GM12878 (cell line): ENCODE data around the gene YTHDF1. TPM values are rescaled to one million over a fixed set of nuclear protein-coding genes. Genes with fewer than 3 reads are reported as not detected.

Source experiments
- ATAC-seq: fragments of 200-7000 bp; cut with Tn5 transposase; 3 replicates; pipeline ENCODE4 v1.9.1; 2020; ENCODE audit warnings: mild to moderate bottlenecking, moderate library complexity
- BruUV-seq: library from RNA; stranded (reverse); fragments of 400-500 nt; replicated peaks from 2 replicates; lab custom pipeline; 2021; lab: Mats Ljungman, UMichigan
- CTCF ChIA-PET: fragments of 300-600 bp; sonication (Branson Sonifier 250); formaldehyde crosslinking; extraction: SDS; loops from one replicate; lab custom pipeline; 2021; ENCODE audit warnings: inconsistent platforms; lab: Yijun Ruan, JAX
- POLR2A ChIA-PET: fragments of 350-600 bp; formaldehyde crosslinking; extraction: SDS; loops from one replicate; lab custom pipeline; 2021; ENCODE audit warnings: inconsistent platforms; lab: Charles Lee
- RAD21 ChIA-PET: fragments of 300-600 bp; sonication (Branson Sonifier 250); formaldehyde crosslinking; loops from one replicate; lab custom pipeline; 2023; ENCODE audit warnings: antibody characterized with exemption; ENCODE audit not compliant: unreplicated experiment; lab: Charles Lee
- SMC1A ChIA-PET: fragments of 300-600 bp; sonication (Branson Sonifier 250); formaldehyde crosslinking; loops from one replicate; lab custom pipeline; 2023; ENCODE audit not compliant: unreplicated experiment, uncharacterized antibody; lab: Charles Lee
- DNase-seq: peaks from one replicate; pipeline ENCODE4 v3.0.0-alpha.2; 2011; ENCODE audit warnings: low read depth, low spot score
- FAIRE-seq: peaks from 3 replicates; lab custom pipeline; 2011; peaks lifted over from hg19 to GRCh38; lab: Jason Lieb, UNC
- H2AFZ ChIP-seq: 2 replicates; pipeline ENCODE4 v1.6.0; 2011; ENCODE audit warnings: low read depth, low read length, control low read depth; ENCODE audit not compliant: control insufficient read depth
- H3K27ac ChIP-seq: 2 replicates; pipeline ENCODE4 v1.5.1; 2011; ENCODE audit warnings: control low read depth; ENCODE audit not compliant: control insufficient read depth, insufficient read depth
- H3K27me3 ChIP-seq, 2 experiments: replicated peaks in 1 of 2; 2 replicates each; pipeline versions ENCODE4 v1.6.0 to v1.6.1; 2011; ENCODE audit warnings: low read length in 1 of 2; ENCODE audit not compliant: control insufficient read depth in 2 of 2, insufficient read depth in 2 of 2
- H3K36me3 ChIP-seq, 2 experiments: 2 replicates each; pipeline ENCODE4 v1.5.1; 2011; ENCODE audit warnings: low read length in 1 of 2; ENCODE audit not compliant: control insufficient read depth in 2 of 2, insufficient read depth in 2 of 2
- H3K4me1 ChIP-seq: 2 replicates; pipeline ENCODE4 v1.6.1; 2011; ENCODE audit warnings: mild to moderate bottlenecking, low read length, moderate library complexity, mixed read lengths; ENCODE audit not compliant: control insufficient read depth, insufficient read depth
- H3K4me2 ChIP-seq: 2 replicates; pipeline ENCODE4 v1.6.0; 2011; ENCODE audit warnings: control low read depth; ENCODE audit not compliant: control insufficient read depth, insufficient read depth
- H3K4me3 ChIP-seq: fragments of 200-600 bp; sonication (generic); 2 replicates; pipeline ENCODE4 v1.5.1; 2016
- H3K79me2 ChIP-seq: 2 replicates; pipeline ENCODE4 v1.6.0; 2011; ENCODE audit warnings: low read length; ENCODE audit not compliant: control insufficient read depth, insufficient read depth
- H3K9ac ChIP-seq: 2 replicates; pipeline ENCODE4 v1.8.0; 2011; ENCODE audit warnings: low read length, control low read depth, mixed read lengths; ENCODE audit not compliant: control insufficient read depth, insufficient read depth
- H3K9me3 ChIP-seq: replicated peaks from 3 replicates; pipeline ENCODE4 v1.5.1; 2011; ENCODE audit warnings: mild to moderate bottlenecking, low read length; ENCODE audit not compliant: control insufficient read depth, insufficient read depth
- H4K20me1 ChIP-seq: 2 replicates; pipeline ENCODE4 v1.6.0; 2011; ENCODE audit not compliant: control insufficient read depth, insufficient read depth
- ATF2 ChIP-seq: IDR thresholded peaks from 2 replicates; pipeline ENCODE4 v1.6.1; 2012; ENCODE audit warnings: low read length, inconsistent platforms
- SKIL ChIP-seq: fragments of 450-650 bp; IDR thresholded peaks from 2 replicates; pipeline ENCODE4 v1.6.1; 2017; ENCODE audit warnings: mild to moderate bottlenecking, low read depth, inconsistent platforms; ENCODE audit not compliant: poor library complexity, severe bottlenecking
- WGBS: methylation state at CpG from one replicate; pipeline ENCODE4 v1.1.6; 2016; ENCODE audit warnings: low lambda C conversion rate; ENCODE audit not compliant: insufficient replicate concordance, insufficient coverage; ENCODE audit errors: missing lambda C conversion rate; 5-methylcytosine and 5-hydroxymethylcytosine counted together
- in situ Hi-C: fragments of 300-500 bp; cut with MboI; formaldehyde crosslinking; loops from 9 replicates; pipeline ENCODE4 v1.14.3; 2018; ENCODE audit warnings: mixed read lengths
- intact Hi-C: fragments of 100-400 bp; cut with micrococcal nuclease; formaldehyde crosslinking; loops from one replicate; pipeline ENCODE4 v1.14.2; 2022; ENCODE audit not compliant: unreplicated experiment
- polyA plus RNA-seq, 11 experiments: library from polyadenylated mRNA; depleted of rRNA in 4 of 11; unstranded in 6 of 11; stranded (reverse) in 5 of 11; fragments of >200 nt; fragmentation: Nextera tagmentation in 4 of 11; fragmentation: Illumina TruSeq in 1 of 11; extraction: Ambion mirVana in 4 of 11; extraction: Trizol in 1 of 11; gene quantifications; 1 replicate in 1 of 11; 2 replicates in 10 of 11; pipeline versions ENCODE4 v1.2.1 to v1.2.3, GENCODE V29; 2011 to 2016; ENCODE audit warnings: inconsistent platforms in 2 of 11, missing spikeins in 2 of 11, low read depth in 1 of 11
- total RNA-seq, 4 experiments: library from RNA; depleted of rRNA in 3 of 4; stranded (reverse); fragments of >200 nt in 3 of 4; fragmentation: Illumina TruSeq in 1 of 4; extraction: Trizol in 1 of 4; gene quantifications; 2 replicates each; pipeline versions ENCODE4 v1.2.1 to v1.2.3, GENCODE V29; 2013 to 2021
- TF ChIP-seq, protein P1 (sequence below): IDR thresholded peaks from 2 replicates; pipeline ENCODE4 v1.6.1; 2012; ENCODE audit warnings: low read depth, low read length, improper control_type of control experiment

Gene YTHDF1
- total and polyA plus RNA-seq, 10 of the 15 experiments (the other 5 are each of a cell fraction or from before 2014, with no cell fraction given), result 4.6 to 37.8 (median 20.5) TPM

DNA sequence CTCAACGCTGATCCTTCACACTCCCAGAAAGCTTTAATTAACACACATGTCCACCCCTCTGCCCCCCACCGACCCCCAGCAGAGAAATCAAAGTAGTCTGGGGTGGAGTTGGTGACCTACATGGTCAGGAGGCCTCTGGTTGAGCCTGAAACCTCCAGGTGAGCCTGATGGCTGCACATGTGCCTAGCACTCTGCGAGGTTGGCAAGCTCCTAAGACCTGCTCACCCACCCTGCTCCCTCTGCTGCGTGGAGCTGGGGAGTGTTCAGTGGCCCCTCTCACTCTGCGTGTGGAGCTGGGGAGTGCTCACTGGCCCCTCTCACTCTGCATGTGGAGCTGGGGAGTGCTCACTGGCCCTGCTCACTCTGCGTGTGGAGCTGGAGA lies 7.9 kb upstream of the YTHDF1 start:
- no peaks in the 10 kb centered on the region for H3K79me2 ChIP-seq
- no peak overlapping the region for H3K27ac ChIP-seq
- ATAC-seq, result no peak
- ChIA-PET RAD21 (interaction anchor here (1.0 to 1.7 kb wide), 7 partner anchors 11 to 251 kb away, joined by 3 to 6 read pairs (median 3); no protein-coding TSS in a partner anchor), CTCF (interaction anchor here (0.5 to 3.0 kb wide), 29 partner anchors 9 to 897 kb away, joined by 3 to 25 read pairs (median 6); partner anchors contain the start of genes BIRC7 and COL20A1), POLR2A (interaction anchor here (0.9 kb wide), 1 partner anchor 269 kb away, joined by 3 read pairs; no protein-coding TSS in a partner anchor)
- H3K36me3 ChIP-seq, result no peaks in the 10 kb centered on the region
- intact Hi-C loops, result loop anchor here (5.0 kb wide), 1 partner anchor 48 kb away; the partner anchor contains the start of gene ARFGAP1
- TF ChIP-seq SKIL (no peak), ATF2 (no peak)
- TF ChIP-seq, protein P1, sequence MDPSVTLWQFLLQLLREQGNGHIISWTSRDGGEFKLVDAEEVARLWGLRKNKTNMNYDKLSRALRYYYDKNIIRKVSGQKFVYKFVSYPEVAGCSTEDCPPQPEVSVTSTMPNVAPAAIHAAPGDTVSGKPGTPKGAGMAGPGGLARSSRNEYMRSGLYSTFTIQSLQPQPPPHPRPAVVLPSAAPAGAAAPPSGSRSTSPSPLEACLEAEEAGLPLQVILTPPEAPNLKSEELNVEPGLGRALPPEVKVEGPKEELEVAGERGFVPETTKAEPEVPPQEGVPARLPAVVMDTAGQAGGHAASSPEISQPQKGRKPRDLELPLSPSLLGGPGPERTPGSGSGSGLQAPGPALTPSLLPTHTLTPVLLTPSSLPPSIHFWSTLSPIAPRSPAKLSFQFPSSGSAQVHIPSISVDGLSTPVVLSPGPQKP, result no peak
- TF ChIP-seq, all 136 proteins: peak for 0
- no TSS peak for BruUV-seq
- no peak overlapping the region for H3K4me2 ChIP-seq
- no peak overlapping the region for H2AFZ ChIP-seq
- H3K9ac ChIP-seq, result no peak overlapping the region
- DNase-seq, result no peak
- 32% methylated on average over 6 of the region's 6 CpGs for WGBS
- no peak overlapping the region for H3K4me3 ChIP-seq
- H3K27me3 ChIP-seq, result peaks cover 0 to 7% of the 10 kb centered on the region in 2 experiments; a peak in 3 of 4 replicates
- no peaks in the 10 kb centered on the region for H3K4me1 ChIP-seq
- FAIRE-seq, result no peak
- no peaks in the 10 kb centered on the region; the same call in 1 of the 2 replicates for H4K20me1 ChIP-seq
- in situ Hi-C loops, result no loop called here
- H3K9me3 ChIP-seq, result no peaks in the 10 kb centered on the region
- SMC1A ChIA-PET, result interaction anchor here (0.8 to 1.5 kb wide), 5 partner anchors 9 to 158 kb away, joined by 3 to 4 read pairs (median 3); no protein-coding TSS in a partner anchor
